HG03432 (cell line): ENCODE measurements around the gene METTL6.
"Not testable (repeated sequence)": the region's sequence is repeated elsewhere in the genome, so short reads cannot be mapped to it uniquely, and the experiment has no call there.

ENCODE experiments used
- ATAC-seq: cut with Tn5 transposase; IDR thresholded peaks from one replicate; pipeline ENCODE4 v1.9.1; 2021; ENCODE audit warnings: mild to moderate bottlenecking, moderate library complexity; ENCODE audit not compliant: unreplicated experiment

The METTL6 gene

GRCh38 chr3:15405448-15406050, 21.8 kb downstream of the METTL6 start:
- ATAC-seq: peak; percentile 59

- peak; percentile 32 for ATAC-seq
Measured at GRCh38 chr3:15404767-15405166, 22.6 kb downstream of the METTL6 start.

DNA sequence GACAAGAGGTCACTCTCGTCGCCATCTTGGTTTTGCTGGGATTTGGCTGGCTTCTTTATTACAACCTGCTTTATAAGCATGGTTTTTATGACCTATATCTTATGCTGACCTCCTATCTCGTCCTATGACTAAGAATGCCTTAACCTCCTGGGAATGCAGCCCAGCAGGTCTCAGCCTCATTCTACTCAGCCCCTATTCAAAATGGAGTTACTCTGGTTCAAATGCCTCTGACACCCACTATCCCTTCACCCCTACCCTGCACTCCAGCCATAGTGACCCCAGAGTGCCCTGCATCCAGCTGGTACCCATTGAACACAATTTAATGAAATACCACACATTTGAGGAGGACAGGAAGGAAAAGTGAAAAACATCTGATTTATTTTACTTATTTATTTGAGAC, 23.4 kb downstream of the METTL6 start:
- ATAC-seq: no peak

GRCh38 chr3:15403495-15403894, 23.8 kb downstream of the METTL6 start:
- no peak for ATAC-seq

GRCh38 chr3:15401936-15402335, 25.4 kb downstream of the METTL6 start:
- ATAC-seq: no peak

- ATAC-seq: no peak
Measured at GRCh38 chr3:15399970-15400369, 27.4 kb downstream of the METTL6 start.

DNA sequence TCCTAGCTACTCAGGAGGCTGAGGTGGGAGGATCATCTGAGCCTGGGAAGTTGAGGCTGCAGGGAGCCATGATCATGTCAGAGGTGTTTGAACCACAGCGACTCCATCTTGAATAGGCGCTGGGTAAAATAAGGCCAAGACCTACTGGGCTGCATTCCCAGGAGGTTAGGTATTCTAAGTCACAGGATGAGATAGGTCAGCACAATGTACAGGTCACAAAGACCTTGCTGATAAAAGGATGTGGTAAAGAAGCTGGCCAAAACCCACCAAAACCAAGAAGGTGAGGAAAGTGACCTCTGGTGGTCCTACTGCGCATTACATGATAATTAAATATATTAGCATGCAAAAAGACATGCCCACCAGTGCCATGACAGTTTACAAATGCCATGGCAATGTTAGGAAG, 28.6 kb downstream of the METTL6 start:
- ATAC-seq: not testable (repeated sequence)

DNA sequence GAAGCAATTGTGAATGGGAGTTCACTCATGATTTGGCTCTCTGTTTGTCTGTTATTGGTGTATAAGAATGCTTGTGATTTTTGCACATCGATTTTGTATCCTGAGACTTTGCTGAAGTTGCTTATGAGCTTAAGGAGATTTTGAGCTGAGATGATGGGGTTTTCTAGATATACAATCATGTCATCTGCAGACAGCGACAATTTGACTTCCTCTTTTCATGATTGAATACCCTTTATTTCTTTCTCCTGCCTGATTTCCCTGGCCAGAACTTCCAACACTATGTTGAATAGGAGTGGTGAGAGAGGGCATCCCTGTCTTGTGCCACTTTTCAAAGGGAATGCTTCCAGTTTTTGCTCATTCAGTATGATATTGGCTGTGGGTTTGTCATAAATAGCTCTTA, 34.1 kb downstream of the METTL6 start:
- not testable (repeated sequence) for ATAC-seq

DNA sequence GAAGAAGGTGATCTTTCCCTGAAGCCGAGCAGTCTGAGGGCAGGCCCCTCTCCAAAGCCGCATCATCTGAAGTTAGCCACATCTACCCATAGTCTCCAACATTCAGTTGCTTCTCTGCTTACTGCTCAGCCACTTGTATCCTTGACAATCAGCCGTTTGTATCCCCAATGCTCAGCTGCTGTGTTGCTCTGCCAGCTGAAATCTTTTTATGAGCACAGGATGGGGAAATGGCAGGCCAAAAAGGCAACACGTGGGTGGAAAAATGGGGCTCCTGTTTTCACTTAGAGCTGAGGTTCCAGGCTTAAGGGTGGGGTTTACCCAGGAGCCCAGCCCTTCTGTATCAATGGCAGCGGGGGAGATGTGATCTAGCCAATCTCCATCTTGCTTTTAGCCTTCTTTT, 36.3 kb downstream of the METTL6 start:
- no peak for ATAC-seq

DNA sequence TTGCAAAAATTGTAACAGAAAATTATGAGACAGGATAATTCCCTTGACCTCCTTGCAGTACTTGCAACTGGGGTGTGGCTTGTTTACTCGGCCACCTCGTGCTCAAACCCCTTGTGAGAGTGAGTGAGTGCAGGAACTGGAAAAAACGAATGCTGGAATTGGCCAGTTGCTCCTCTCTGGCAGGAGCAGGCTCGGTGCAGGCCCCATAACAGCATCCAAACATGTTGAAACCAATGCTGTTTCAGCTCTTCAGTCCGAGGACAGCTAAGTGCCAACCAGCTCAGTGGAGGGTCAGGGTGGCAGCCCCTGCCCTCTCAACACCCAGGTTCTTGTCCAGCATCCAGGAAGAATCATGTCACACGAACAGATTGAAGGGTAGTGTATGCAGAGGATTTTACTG, 36.9 kb downstream of the METTL6 start:
- no peak for ATAC-seq

DNA sequence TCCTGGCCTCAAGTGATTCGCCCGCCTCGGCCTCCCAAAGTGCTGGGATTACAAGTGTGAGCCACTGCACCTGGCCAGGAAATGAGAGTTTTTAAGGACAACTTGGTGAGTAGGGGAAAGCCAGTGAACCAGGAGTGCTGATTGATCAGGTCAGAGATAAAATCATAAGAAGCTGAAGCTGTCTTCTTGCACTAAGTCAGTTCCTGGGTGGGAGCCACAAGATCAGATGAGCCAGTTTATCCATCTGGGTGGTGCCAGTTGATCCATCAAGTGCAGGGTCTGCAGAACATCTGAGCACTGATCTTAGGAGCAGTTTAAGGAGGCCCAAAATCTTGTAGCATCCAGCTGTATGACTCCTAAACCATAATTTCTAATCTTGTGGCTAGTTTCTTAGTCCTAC, 39.0 kb downstream of the METTL6 start:
- ATAC-seq: not testable (repeated sequence)

DNA sequence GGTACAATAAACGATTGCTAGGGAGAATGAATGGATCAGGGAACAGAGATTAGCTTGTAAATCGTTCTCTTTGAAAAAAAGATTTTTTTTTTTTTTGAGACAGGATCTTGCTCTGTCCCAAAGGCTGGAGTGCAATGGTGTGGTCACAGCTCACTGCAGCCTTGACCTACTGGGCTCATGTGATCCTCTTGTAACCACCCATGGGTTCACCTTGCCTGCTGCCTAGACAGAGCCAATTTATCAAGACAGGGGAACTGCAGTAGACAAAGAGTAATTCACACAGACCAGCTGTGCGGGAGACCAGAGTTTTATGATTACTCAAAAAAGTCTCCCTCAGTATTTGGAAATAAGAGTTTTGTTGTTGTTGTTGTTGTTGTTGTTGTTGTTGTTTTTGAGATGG, 39.6 kb downstream of the METTL6 start:
- ATAC-seq: no peak

- ATAC-seq: no peak
Measured at GRCh38 chr3:15387171-15387581, 40.2 kb downstream of the METTL6 start.

GRCh38 chr3:15386654-15386955, 40.7 kb downstream of the METTL6 start:
- not testable (repeated sequence) for ATAC-seq

GRCh38 chr3:15385901-15386653, 41.3 kb downstream of the METTL6 start:
- no peak for ATAC-seq

DNA sequence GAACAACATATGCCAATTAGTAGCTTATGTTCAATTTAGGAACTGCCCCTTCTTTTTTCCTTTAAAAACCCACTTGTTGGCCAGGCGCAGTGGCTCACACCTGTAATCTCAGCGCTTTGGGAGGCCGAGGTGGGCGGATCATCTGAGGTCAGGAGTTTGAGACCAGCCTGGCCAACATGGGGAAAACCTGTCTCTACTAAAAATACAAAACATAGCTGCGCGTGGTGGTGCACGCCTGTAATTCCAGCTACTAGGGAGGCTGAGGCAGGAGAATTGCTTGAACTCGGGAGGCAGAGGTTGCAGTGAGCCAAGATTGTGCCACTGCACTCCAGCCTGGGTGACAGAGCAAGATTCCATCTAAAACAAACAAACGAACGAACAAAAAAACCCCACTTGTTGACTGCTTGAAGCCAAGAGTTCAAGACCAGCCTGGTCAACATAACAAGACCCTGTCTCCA, 42.1 kb downstream of the METTL6 start:
- ATAC-seq: peak; percentile 16

DNA sequence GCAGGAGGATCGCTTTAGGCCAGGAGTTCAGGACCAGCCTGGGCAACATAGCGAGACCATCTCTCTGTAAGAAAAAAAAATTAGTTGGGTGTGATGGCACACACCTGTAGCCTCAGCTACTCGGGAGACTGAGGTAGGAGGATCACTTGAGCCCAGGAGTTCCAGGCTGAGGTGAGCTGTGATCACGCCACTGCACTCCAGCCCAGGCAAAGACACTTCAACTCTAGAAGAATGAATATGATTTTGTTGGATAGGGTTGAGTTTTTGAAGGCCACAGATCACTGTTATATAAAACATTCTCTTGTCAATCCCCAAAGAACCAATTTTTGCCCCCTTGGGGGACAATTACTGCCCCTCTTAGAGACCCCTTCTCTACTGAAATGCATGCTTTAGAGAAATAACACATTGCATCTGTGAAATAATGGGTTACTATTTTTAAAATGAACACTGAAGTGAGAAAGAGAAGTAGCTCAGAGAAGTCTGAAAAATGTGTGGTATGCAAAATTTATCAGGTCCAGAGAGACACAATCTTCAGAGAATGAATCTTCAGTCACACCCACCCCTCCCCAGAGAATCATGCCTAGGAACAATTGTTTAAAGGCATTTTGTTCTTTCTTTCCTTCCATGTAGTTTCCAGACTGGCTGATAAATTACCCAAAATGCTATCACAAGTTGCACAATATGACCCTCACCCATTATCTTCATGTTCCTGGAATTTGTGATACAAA, 42.7 kb downstream of the METTL6 start:
- peak; percentile 89 for ATAC-seq

DNA sequence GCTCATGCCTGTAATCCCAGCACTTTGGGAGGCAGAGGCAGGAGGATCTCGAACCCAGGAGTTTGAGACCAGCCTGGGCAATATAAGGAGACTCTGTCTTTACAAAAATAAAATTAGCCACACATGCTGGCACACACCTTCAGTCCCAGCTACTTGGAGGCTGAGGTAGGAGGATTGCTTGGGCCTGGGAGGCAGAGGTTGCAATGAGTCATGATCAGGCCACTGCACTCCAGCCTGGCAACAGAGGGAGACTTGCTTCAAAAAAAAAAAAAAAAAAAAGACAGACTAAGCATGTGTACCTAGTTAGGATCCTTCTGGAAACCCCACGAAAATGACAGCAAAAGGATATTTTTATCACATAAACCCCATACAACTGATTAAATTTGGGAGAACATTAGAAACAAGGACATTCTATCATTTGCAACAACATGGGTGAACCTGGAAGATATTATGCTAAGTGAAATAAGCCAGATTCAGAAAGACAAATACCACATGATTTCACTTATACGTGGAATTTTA, 44.9 kb downstream of the METTL6 start:
- ATAC-seq: no peak

DNA sequence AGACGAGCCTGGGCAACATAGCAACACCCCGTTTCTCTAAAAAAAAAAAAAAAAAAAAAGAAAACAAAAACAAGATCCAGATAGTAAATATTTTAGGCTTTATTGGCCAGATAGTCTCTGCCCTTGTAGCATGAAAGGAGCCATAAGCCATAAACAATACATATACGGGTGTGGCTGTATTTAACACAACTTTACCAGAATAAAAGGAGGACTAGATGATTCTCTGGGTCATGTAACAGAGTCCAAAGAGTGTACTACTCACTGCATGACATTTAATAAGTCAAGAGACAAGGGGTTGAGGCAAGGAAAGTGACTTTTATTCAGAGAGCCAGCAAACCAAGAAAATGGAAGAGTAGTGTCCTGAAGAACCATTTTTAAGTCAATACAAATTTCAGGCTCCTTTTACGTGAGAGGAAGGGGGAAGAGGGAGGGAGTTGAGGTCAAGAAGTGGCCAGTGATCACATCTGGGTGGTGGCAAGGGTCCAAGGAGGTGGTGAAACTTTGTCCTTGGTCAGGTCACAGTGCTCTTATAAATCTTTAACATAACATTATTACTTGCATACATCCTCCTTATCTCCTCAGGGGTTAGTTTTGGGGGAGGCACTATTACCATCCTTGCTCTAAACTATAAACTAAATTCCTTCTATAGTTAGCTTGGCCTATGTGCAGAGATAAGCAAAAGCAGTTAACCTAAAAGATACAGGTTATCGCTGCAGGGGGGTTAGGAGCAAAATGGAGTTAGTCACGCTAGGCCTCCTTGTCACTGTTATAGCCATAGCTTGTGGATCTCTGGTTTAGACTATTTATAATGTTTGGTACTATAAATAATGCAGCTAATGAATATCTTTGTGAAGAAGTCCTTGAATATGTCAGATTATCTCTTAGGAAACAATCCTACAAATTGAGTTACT, 46.1 kb downstream of the METTL6 start:
- no peak for ATAC-seq

DNA sequence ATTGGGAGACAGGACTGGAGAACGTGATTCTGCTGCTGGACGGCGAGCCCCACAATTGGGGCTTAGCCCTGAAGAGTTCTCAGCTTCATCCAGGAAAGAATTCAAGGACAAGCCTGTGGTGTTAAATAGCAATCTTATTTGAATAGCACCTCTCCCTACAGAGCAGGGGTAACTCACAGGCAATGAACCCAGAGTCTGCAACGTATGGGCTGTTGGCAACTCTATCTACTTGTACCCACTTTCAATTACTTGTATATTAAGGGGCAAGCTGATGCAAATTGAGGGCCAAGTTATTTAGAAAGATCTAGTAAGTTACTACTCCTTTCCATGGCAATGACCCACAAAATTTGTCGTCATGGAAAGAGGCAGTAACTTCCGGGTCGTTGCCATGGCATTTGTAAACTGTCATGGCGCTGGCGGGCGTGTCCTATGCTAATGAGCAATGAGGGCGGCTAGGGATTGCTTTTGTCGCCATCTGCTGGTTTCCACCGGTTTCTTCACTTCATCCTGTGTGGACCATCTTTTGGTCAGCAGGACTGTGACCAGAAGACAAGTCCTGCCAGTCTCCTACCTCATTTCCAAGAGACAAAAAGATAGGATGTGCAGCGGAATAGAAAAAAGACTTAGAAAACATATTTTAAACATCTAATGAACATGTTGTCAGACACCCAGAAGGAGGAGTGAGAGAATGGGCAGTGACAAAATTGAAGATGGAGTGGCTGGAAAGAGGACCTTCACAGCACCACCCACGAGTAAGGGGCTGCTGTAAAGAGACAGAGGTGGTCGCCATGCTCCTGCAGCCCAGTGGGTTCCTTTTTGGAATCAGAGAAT, 49.2 kb downstream of the METTL6 start:
- peak; percentile 84 for ATAC-seq
